ENCODE results near the gene NUDT8.
A peak's percentile ranks its signal among the peaks of the same experiment; 100 is the strongest.
"Not testable (repeated sequence)": the region's sequence is repeated elsewhere in the genome, so short reads cannot be mapped to it uniquely, and the experiment has no call there.

Gene NUDT8

GRCh38 chr11:67641338-67642172 lies 11.8 kb upstream of the NUDT8 start:
- DNase-seq, result no peak

GRCh38 chr11:67640758-67641337 lies 11.1 kb upstream of the NUDT8 start:
- DNase-seq, result no peak

GRCh38 chr11:67640021-67640757 lies 10.5 kb upstream of the NUDT8 start:
- DNase-seq, result peak; percentile 35

- DNase-seq, result no peak
Measured at GRCh38 chr11:67639438-67639859, 9.7 kb upstream of the NUDT8 start, which contains the start of gene TBX10. TBX10 (minus strand) TSS chr11:67639763; CDS start chr11:67639472, 291 bp downstream.

- no peak for DNase-seq
Measured at GRCh38 chr11:67638535-67639437, 9.0 kb upstream of the NUDT8 start.

- DNase-seq, result not testable (repeated sequence)
Measured at GRCh38 chr11:67637441-67637840, 7.7 kb upstream of the NUDT8 start.

GRCh38 chr11:67636962-67637361 lies 7.2 kb upstream of the NUDT8 start:
- DNase-seq, result no peak

- DNase-seq, result no peak
Measured at GRCh38 chr11:67635231-67635521, 5.4 kb upstream of the NUDT8 start.

GRCh38 chr11:67634366-67635230 lies 4.9 kb upstream of the NUDT8 start:
- DNase-seq, result no peak

GRCh38 chr11:67633758-67634365 lies 4.1 kb upstream of the NUDT8 start:
- no peak for DNase-seq

- no peak for DNase-seq
Measured at GRCh38 chr11:67632982-67633755, 3.4 kb upstream of the NUDT8 start.

GRCh38 chr11:67632175-67632981 lies 2.6 kb upstream of the NUDT8 start:
- DNase-seq, result no peak

- DNase-seq, result no peak
Measured at GRCh38 chr11:67631853-67632174, 2.1 kb upstream of the NUDT8 start.

- no peak for DNase-seq
Measured at GRCh38 chr11:67631411-67631810, 1.7 kb upstream of the NUDT8 start.

- no peak for DNase-seq
Measured at GRCh38 chr11:67630943-67631331, 1.2 kb upstream of the NUDT8 start.

GRCh38 chr11:67630228-67630942 lies 648 bp upstream of the NUDT8 start:
- DNase-seq, result peak; percentile 100

GRCh38 chr11:67628710-67629385 lies 889 bp downstream of the NUDT8 start:
- no peak for DNase-seq

- DNase-seq, result no peak
Measured at GRCh38 chr11:67627812-67628624, 1.7 kb downstream of the NUDT8 start.
